ENCODE results near the gene P2RY8. TPM values are rescaled to one million over a fixed set of nuclear protein-coding genes. Genes with fewer than 3 reads are reported as not detected.

Gene P2RY8
- total RNA-seq: not detected in 2 replicates

GRCh38 chrX:1537031-1537715 is at the start of gene P2RY8:
P2RY8 (minus strand) TSS chrX:1537185; CDS start chrX:1466558, 70,627 bp downstream.

GRCh38 chrX:1452516-1453394 is 84.2 kb downstream of the P2RY8 start, which contains the start of gene ASMTL:
ASMTL (minus strand) TSS chrX:1452909; CDS start chrX:1452840, 69 bp downstream.

Other genes starting within 250 kb of the P2RY8 start
- not detected in 2 replicates for gene IL3RA, start 200.4 kb downstream of the P2RY8 start, total RNA-seq
- gene SLC25A6, start 145.1 kb downstream of the P2RY8 start, total RNA-seq: 211 and 314 TPM in 2 replicates
- 7.2 and 8.6 TPM in 2 replicates for gene ASMTL, start 84.3 kb downstream of the P2RY8 start, total RNA-seq
- gene AKAP17A, start 54.4 kb upstream of the P2RY8 start, total RNA-seq: 30.4 and 33.0 TPM in 2 replicates
- gene ASMT, start 77.9 kb upstream of the P2RY8 start, total RNA-seq: not detected in 2 replicates